HG03460 (cell line): ENCODE data around the gene DACT3.

Source experiments
- ATAC-seq: cut with Tn5 transposase; IDR thresholded peaks from one replicate; pipeline ENCODE4 v1.9.1; 2021; ENCODE audit not compliant: unreplicated experiment

Gene DACT3

GRCh38 chr19:46670813-46671212, 9.8 kb upstream of the DACT3 start:
- ATAC-seq, result no peak

- ATAC-seq, result no peak
These were observed 7.7 kb upstream of the DACT3 start for GRCh38 chr19:46668662-46669061.

- ATAC-seq, result no peak
These were observed 4.1 kb upstream of the DACT3 start for GRCh38 chr19:46665072-46665471.

- ATAC-seq, result no peak
These were observed 982 bp upstream of the DACT3 start for GRCh38 chr19:46661735-46662592.

GRCh38 chr19:46660551-46661019, 397 bp downstream of the DACT3 start:
- peak; percentile 19 for ATAC-seq

GRCh38 chr19:46660008-46660517, 919 bp downstream of the DACT3 start:
- no peak for ATAC-seq

GRCh38 chr19:46659151-46660007, 1.6 kb downstream of the DACT3 start:
- ATAC-seq, result no peak

GRCh38 chr19:46656541-46656940, 4.4 kb downstream of the DACT3 start:
- ATAC-seq, result no peak

GRCh38 chr19:46654621-46655152, 6.3 kb downstream of the DACT3 start:
- no peak for ATAC-seq

GRCh38 chr19:46650445-46650844, 10.5 kb downstream of the DACT3 start:
- ATAC-seq, result no peak

GRCh38 chr19:46648961-46649960, 11.7 kb downstream of the DACT3 start:
- no peak for ATAC-seq

GRCh38 chr19:46648060-46648960, 12.7 kb downstream of the DACT3 start:
- ATAC-seq, result no peak

GRCh38 chr19:46646402-46646801, 14.6 kb downstream of the DACT3 start:
- no peak for ATAC-seq

GRCh38 chr19:46644720-46645119, 16.3 kb downstream of the DACT3 start:
- ATAC-seq, result no peak

GRCh38 chr19:46640656-46641055, 20.3 kb downstream of the DACT3 start:
- ATAC-seq, result no peak

- no peak for ATAC-seq
These were observed 21.4 kb downstream of the DACT3 start for GRCh38 chr19:46639358-46640182.

- no peak for ATAC-seq
These were observed 23.8 kb downstream of the DACT3 start for GRCh38 chr19:46637224-46637623.
